GM13977 (cell line): ENCODE data around the gene LGR5.

Source experiments
- DNase-seq: peaks from one replicate; pipeline ENCODE4 v3.0.0; 2012; ENCODE audit warnings: low spot score
- CTCF ChIP-seq: IDR thresholded peaks from 2 replicates; pipeline ENCODE4 v1.5.1; 2012; ENCODE audit warnings: mild to moderate bottlenecking, control low read depth; ENCODE audit not compliant: insufficient read depth; ENCODE audit errors: extremely low read depth, missing control alignments
- in situ Hi-C: fragments of 300-500 bp; cut with MboI; formaldehyde crosslinking; loops from one replicate; pipeline ENCODE4 v1.12.0; 2022; ENCODE audit warnings: low sequenced_read_pairs, low pct_unique_long_range_greater_than_20kb, mixed read lengths, inconsistent platforms; ENCODE audit not compliant: unreplicated experiment

Gene LGR5

GRCh38 chr12:71509705-71510104 is 70.1 kb downstream of the LGR5 start:
- no peak for DNase-seq
- no peak for TF ChIP-seq CTCF
- in situ Hi-C loops = no loop called here

GRCh38 chr12:71517145-71517846 is 77.7 kb downstream of the LGR5 start:
- in situ Hi-C loops = no loop called here
- DNase-seq = peak; percentile 9
- no peak for TF ChIP-seq CTCF

- in situ Hi-C loops = no loop called here
- DNase-seq = no peak
- no peak for TF ChIP-seq CTCF
Measured at GRCh38 chr12:71521125-71521524, 81.5 kb downstream of the LGR5 start.

- in situ Hi-C loops = no loop called here
- DNase-seq = no peak
- no peak for TF ChIP-seq CTCF
Measured at GRCh38 chr12:71524626-71525025, 85.0 kb downstream of the LGR5 start.

- in situ Hi-C loops = no loop called here
- no peak for DNase-seq
- no peak for TF ChIP-seq CTCF
Measured at GRCh38 chr12:71533703-71534102, 94.1 kb downstream of the LGR5 start.

GRCh38 chr12:71536279-71536938 is 96.8 kb downstream of the LGR5 start:
- DNase-seq = no peak
- in situ Hi-C loops = no loop called here

More at GRCh38 chr12:71536279-71536938, 96.8 kb downstream of the LGR5 start:
- TF ChIP-seq CTCF = no peak
